Fibroblast of lung (primary cell): Measurements from ENCODE around the gene HAUS6. TPM values are rescaled to one million over a fixed set of nuclear protein-coding genes. Genes with fewer than 3 reads are reported as not detected.
"Not testable (repeated sequence)": the region's sequence is repeated elsewhere in the genome, so short reads cannot be mapped to it uniquely, and the experiment has no call there.

ENCODE experiments used
- DNase-seq, 2 donors: peaks; one replicate each; pipeline versions ENCODE4 v3.0.0 to v3.0.0-alpha.2; 2010; ENCODE audit warnings: low read depth in 2 of 2
- H2AFZ ChIP-seq: 2 replicates; pipeline ENCODE4 v1.5.1; 2012; ENCODE audit warnings: low read length, control low read depth, inconsistent platforms
- H3K27ac ChIP-seq: 2 replicates; pipeline ENCODE4 v1.5.1; 2011; ENCODE audit warnings: low read length, control low read depth; ENCODE audit not compliant: insufficient read depth
- H3K27me3 ChIP-seq: 2 replicates; pipeline ENCODE4 v1.5.1; 2011; ENCODE audit warnings: mild to moderate bottlenecking, low read length; ENCODE audit not compliant: control insufficient read depth, insufficient read depth
- H3K36me3 ChIP-seq: 2 replicates; pipeline ENCODE4 v1.5.1; 2011; ENCODE audit warnings: low read length; ENCODE audit not compliant: control insufficient read depth, insufficient read depth
- H3K4me1 ChIP-seq: 2 replicates; pipeline ENCODE4 v1.5.1; 2011; ENCODE audit warnings: low read length; ENCODE audit not compliant: control insufficient read depth, insufficient read depth; ENCODE audit errors: extremely low read depth
- H3K4me2 ChIP-seq: 2 replicates; pipeline ENCODE4 v1.5.1; 2011; ENCODE audit warnings: low read length, control low read depth; ENCODE audit not compliant: insufficient read depth; ENCODE audit errors: extremely low read depth
- H3K4me3 ChIP-seq, 4 experiments: fragments of 200-600 bp in 1 of 4; sonication (generic) in 1 of 4; replicated peaks in 1 of 4; 2 replicates each; pipeline ENCODE4 v1.5.1; 2011 to 2016; ENCODE audit warnings: low read length in 4 of 4, low read depth in 3 of 4, mild to moderate bottlenecking in 3 of 4, control low read depth in 2 of 4, inconsistent platforms in 1 of 4, mixed read lengths in 1 of 4; ENCODE audit not compliant: insufficient read depth in 1 of 4; ENCODE audit errors: control extremely low read depth in 1 of 4
- H3K79me2 ChIP-seq: 2 replicates; pipeline ENCODE4 v1.5.1; 2012; ENCODE audit warnings: mild to moderate bottlenecking, low read length, inconsistent platforms; ENCODE audit not compliant: control insufficient read depth, insufficient read depth
- H3K9ac ChIP-seq: 2 replicates; pipeline ENCODE4 v1.5.1; 2011; ENCODE audit warnings: mild to moderate bottlenecking, low read length, control low read depth; ENCODE audit not compliant: insufficient read depth
- H3K9me3 ChIP-seq: 2 replicates; pipeline ENCODE4 v1.5.1; 2012; ENCODE audit warnings: low read depth, low read length; ENCODE audit not compliant: control insufficient read depth, insufficient read depth
- H4K20me1 ChIP-seq: 2 replicates; pipeline ENCODE4 v1.5.1; 2011; ENCODE audit warnings: low read length; ENCODE audit not compliant: control insufficient read depth, insufficient read depth; ENCODE audit errors: extremely low read depth
- CTCF ChIP-seq, 2 donors: IDR thresholded peaks in 1 of 2; conservative IDR thresholded peaks in 1 of 2; 1 replicate in 1 of 2; 2 replicates in 1 of 2; pipeline ENCODE4 v1.5.1; 2011 to 2012; ENCODE audit warnings: low read length in 2 of 2, control low read depth in 1 of 2, inconsistent platforms in 1 of 2, low read depth in 1 of 2, mild to moderate bottlenecking in 1 of 2
- EZH2 ChIP-seq: IDR thresholded peaks from 2 replicates; pipeline ENCODE4 v1.5.1; 2012; ENCODE audit warnings: low read length, control low read depth, mild to moderate bottlenecking; ENCODE audit errors: missing control alignments
- polyA plus RNA-seq, 2 donors: library from polyadenylated mRNA; depleted of rRNA in 1 of 2; stranded (reverse) in 1 of 2; unstranded in 1 of 2; fragments of >200 nt; gene quantifications; 2 replicates each; pipeline ENCODE4 v1.2.1, GENCODE V29; 2011 to 2012; ENCODE audit warnings: missing spikeins in 1 of 2
- total RNA-seq: library from RNA; depleted of rRNA; stranded (reverse); fragments of >200 nt; gene quantifications from 2 replicates; pipeline ENCODE4 v1.2.1, GENCODE V29; 2014

HAUS6 gene
- total and polyA plus RNA-seq, 2 donors (not counting 1 experiment from before 2014, with no cell fraction given): 9.6 to 15.4 TPM

DNA sequence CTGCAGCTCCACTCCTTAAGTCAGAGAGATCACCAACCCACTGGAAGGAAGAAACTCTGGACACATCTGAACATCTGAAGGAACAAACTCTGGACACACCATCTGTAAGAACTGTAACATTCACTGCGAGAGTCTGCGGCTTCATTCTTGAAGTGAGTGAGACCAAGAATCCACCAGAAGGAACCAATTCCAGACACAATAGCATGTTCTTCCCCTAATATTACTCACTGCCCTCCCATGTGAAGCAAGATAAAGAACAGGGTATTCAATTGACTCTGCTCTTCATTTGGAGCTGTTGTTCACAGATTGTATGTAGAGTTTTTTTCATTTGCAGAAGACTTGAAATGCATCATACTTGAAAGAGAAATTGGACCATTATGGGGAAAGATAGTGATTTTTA is 80.5 kb downstream of the HAUS6 start:
- TF ChIP-seq EZH2 (no peak), CTCF (conservative IDR thresholded peaks at IDR 0.05 in 1 of 2, IDR thresholded peaks at IDR 0.05 in 1 of 2; ENCODE audit: low read depth in 1 of 2, low read length in 2 of 2) (no peak)
- no peak overlapping the region for H3K9ac ChIP-seq
- H4K20me1 ChIP-seq: no peaks in the 10 kb centered on the region
- no peak for DNase-seq
- H3K79me2 ChIP-seq: no peaks in the 10 kb centered on the region
- H2AFZ ChIP-seq: no peak overlapping the region
- no peaks in the 10 kb centered on the region for H3K9me3 ChIP-seq
- no peaks in the 10 kb centered on the region for H3K36me3 ChIP-seq
- H3K4me2 ChIP-seq: no peak overlapping the region
- H3K4me1 ChIP-seq: no peaks in the 10 kb centered on the region
- no peak overlapping the region for H3K27ac ChIP-seq
- H3K27me3 ChIP-seq: peaks cover 4% of the 10 kb centered on the region
- H3K4me3 ChIP-seq: no peak overlapping the region

- not testable (repeated sequence) for H3K9me3 ChIP-seq, H3K27ac ChIP-seq, H3K27me3 ChIP-seq, H3K4me1 ChIP-seq, H2AFZ ChIP-seq, H3K9ac ChIP-seq, H3K36me3 ChIP-seq, H4K20me1 ChIP-seq, H3K79me2 ChIP-seq, H3K4me3 ChIP-seq, H3K4me2 ChIP-seq, DNase-seq
Measured at GRCh38 chr9:19021649-19022048, 81.1 kb downstream of the HAUS6 start.

DNA sequence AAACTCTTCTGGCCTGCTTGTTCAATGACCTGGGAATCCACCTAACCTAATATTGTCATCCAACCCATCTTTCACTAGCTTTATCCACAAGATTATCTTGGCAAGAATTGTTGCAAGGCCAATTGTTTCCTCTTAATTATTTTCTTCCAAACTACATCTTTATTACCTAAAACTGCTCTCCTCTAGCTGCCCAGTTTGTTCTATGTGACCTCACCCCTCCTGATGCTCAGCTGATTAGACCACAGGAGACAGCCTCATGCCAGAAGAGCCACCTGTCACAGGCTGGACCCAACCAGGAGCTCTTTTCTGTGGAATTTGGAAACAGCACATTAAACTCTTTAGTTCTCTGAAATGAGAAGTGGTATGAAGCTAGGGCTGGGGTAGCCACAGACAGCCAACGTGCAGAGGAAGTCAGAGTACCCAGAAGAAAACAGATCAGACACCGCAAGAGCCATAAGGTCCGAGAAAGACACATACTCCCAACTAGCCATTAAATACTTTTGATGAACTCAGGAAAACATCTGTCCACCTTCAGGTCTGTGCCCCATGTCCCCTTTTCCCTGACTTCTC is 81.7 kb downstream of the HAUS6 start:
- H3K9me3 ChIP-seq: no peaks in the 10 kb centered on the region
- no peaks in the 10 kb centered on the region for H3K4me1 ChIP-seq
- H4K20me1 ChIP-seq: no peaks in the 10 kb centered on the region
- H3K27me3 ChIP-seq: peaks cover 4% of the 10 kb centered on the region
- H3K4me2 ChIP-seq: no peak overlapping the region
- H3K27ac ChIP-seq: no peak overlapping the region
- H3K36me3 ChIP-seq: no peaks in the 10 kb centered on the region
- TF ChIP-seq CTCF (conservative IDR thresholded peaks at IDR 0.05 in 1 of 2, IDR thresholded peaks at IDR 0.05 in 1 of 2; ENCODE audit: low read depth in 1 of 2, low read length in 2 of 2) (no peak), EZH2 (no peak)
- H2AFZ ChIP-seq: no peak overlapping the region
- H3K79me2 ChIP-seq: no peaks in the 10 kb centered on the region
- DNase-seq: no peak
- no peak overlapping the region for H3K4me3 ChIP-seq
- H3K9ac ChIP-seq: no peak overlapping the region
